HG03342 (cell line): ENCODE data around the gene ELMO1.

ENCODE experiments used
- ATAC-seq: cut with Tn5 transposase; IDR thresholded peaks from one replicate; pipeline ENCODE4 v1.9.1; 2021; ENCODE audit warnings: mild to moderate bottlenecking, moderate library complexity; ENCODE audit not compliant: unreplicated experiment

ELMO1 gene

GRCh38 chr7:37376386-37376785 is 72.3 kb downstream of the ELMO1 start:
- no peak for ATAC-seq

- no peak for ATAC-seq
Observed at GRCh38 chr7:37372750-37373149, 75.9 kb downstream of the ELMO1 start.

- ATAC-seq: no peak
Observed at GRCh38 chr7:37371755-37372154, 76.9 kb downstream of the ELMO1 start.

DNA sequence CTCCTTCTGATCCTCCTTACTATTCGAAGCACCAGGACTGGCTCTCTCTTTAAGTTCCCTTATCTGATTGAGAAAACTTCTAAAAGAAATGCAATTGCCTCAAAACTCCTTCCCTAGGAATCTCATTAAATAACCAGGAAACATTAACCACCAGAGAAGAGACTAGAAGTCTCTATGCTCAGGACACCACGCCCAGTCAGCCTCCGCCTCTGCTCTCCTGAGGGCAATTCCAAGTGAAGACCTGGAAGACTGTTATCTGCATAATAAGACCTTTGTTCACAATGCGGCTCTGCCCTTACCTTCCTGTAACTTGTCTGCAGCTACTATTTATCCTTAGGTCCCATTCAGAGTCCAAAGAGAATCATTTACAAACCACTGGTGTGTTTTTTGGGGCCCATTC is 78.8 kb downstream of the ELMO1 start:
- no peak for ATAC-seq

DNA sequence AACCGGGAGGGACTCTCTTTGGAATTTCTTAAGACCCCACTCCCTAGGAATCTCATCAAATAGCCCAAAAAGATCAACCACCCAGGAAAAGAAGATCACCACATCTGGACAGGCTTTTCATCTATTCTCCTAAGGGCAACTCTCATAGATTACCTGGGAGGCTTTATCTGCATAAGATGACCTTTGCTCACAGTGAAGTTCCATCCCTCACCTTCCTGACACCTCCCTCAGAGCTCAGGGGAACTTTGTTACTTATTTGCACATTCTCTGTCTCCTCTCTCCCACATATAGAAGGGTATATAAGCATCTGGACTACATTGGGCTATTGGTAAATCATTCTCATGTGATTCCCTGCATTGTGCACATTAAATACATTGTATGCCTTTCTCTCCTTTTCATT is 80.1 kb downstream of the ELMO1 start:
- ATAC-seq: no peak

- ATAC-seq: no peak
Observed at GRCh38 chr7:37367010-37367409, 81.7 kb downstream of the ELMO1 start.

DNA sequence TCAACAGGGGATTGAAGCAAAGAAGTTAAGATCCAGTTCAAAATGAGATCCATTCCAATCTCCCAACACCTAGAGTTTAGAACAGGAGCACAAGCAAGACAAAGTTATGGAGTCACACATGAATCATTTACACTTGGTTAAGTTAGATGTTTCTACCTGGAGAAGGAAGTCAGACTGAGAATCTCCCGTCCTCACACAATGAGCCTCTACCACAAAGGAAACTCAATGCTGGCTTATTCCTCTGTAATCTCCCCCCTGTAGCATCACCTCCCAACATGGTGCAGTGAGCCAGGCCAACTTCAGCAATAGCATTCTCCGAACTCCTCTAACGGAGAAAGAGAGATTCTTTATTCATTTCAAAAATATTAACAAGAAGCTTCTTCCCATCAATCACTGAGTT is 82.2 kb downstream of the ELMO1 start:
- ATAC-seq: no peak

GRCh38 chr7:37365405-37365804 is 83.3 kb downstream of the ELMO1 start:
- ATAC-seq: no peak

- no peak for ATAC-seq
Observed at GRCh38 chr7:37364856-37365255, 83.8 kb downstream of the ELMO1 start.

DNA sequence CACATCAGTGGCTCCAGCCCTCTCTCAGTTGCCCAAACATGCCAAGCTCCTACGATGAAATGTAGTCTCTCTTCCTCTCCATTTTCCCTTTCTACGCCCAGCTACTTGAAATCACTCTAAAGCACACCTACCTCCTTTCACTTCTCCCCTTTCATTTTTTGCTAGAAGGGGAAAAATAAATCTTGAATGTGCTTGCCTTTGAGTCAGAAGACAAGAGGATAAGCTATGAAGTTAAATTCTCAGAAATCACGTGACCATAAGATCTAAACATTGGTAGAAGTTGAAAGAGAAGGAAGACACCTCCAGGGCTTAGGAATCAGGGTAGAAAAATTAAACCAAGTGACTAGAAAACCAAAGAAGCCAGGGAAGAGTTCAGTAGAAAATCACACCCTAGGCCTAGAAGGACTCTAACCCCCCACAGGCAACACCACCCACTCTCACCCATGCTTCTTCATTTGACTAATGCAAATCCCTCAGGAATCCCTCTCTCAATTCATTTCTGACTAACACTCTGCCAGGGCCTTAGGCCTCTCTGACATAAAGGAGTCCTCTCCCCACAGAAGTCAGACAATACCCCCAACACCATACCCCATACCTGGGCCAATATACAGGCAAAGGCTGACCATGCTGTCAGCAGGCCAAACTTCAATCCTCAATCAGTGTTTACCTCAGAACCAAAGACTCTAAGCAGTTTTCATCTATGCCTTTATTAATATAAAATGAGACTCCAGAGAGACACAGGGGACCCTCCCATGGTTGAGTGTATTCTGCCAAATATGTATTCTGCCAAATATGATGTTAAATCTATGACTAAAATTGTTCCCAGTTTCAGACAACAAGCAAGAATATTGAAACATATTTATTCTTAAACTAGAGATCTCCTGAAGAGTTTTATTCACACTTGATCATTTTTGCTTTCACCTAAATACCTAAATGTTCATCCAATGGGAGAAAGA is 84.8 kb downstream of the ELMO1 start:
- no peak for ATAC-seq

- no peak for ATAC-seq
Observed at GRCh38 chr7:37362802-37363201, 85.9 kb downstream of the ELMO1 start.

DNA sequence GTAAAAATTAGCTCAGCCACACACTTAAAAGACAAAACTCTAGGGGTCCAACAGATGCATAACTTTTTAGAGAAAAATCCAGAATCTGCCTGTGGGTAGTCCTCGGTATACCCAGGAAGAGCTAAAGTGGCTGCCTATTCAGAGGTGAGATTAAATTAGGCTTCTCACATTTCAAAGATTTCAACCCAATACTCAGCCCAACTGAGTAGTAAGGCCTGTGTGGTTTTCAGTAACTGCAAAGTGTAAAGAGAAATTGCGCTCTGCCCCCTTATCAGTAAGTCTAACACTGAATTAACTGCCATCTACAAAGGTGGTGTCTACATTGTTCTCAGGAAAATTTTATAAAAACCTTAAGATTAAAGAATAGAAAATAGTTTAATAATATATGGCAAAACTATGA is 88.2 kb downstream of the ELMO1 start:
- no peak for ATAC-seq

- no peak for ATAC-seq
Observed at GRCh38 chr7:37359662-37360444, 88.8 kb downstream of the ELMO1 start.

DNA sequence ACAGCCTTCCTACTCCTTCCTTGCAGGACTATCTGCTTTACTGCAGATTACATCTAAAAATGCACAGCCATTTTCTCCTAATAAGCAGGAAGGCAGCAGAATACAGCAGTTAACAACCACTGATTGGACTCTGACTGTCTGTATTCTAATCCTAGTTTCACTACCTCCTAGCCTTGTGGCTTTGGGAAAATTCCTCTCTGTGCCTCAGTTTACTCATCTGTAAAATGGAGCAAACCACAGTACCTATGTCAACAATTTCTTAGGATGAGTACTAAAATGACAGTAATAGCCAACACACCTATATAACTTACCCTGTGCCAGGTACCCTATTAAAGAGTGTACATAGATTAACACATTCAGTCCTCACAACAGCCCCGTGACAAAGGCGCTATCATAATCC is 89.5 kb downstream of the ELMO1 start:
- ATAC-seq: no peak

DNA sequence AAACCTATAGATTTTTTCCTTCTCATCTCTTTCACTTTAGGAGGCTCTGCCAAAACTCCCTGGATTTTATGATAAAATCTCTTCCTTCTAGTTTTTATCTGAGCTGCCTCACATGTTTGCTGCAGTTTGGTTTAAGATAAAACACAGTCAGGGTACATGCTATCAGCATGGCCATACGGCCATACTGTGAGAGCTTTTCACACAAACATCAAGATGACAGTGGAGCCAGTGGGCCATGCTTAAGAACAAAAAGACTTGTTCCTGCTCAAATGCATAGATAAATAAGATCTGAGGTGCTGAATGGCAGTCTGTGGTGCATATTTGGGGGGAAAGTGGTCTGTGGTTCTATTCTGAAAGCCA is 91.0 kb downstream of the ELMO1 start:
- no peak for ATAC-seq

DNA sequence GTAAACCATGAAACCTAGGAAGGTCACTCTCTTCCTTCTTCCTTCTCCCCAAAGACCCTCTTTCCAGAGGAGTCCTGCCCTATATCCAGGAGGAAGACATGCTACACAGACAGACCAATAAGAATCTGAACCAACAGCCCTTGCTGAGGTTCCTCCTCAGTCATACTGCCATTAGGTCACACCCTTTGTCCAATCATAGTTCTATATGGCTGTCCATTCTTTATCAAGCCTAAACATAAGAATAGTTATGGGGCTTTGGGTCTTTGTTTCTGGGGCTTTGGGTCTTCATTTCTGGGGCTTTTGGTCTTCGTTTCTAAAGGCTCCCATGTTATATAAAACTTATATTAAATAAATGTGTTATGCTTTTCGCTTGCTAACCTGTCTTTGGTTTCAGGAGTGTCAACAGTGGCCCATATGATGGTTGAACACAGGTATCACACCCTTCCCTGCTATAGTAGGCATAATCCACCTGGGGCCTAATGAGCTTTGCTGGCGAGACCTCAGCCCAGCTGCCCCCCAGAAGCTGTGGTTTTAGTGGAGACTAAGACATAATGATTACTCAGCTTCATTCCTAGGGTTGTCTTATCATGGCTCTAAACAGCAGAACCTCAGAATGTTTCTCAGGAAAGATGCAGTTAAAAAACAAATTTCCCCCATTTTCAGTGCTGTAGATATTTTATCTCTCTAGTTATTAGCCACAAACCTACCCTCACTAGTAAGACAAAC is 91.6 kb downstream of the ELMO1 start:
- ATAC-seq: no peak

- peak; percentile 47 for ATAC-seq
Observed at GRCh38 chr7:37354656-37355131, 94.0 kb downstream of the ELMO1 start.

GRCh38 chr7:37353949-37354655 is 94.6 kb downstream of the ELMO1 start:
- no peak for ATAC-seq

DNA sequence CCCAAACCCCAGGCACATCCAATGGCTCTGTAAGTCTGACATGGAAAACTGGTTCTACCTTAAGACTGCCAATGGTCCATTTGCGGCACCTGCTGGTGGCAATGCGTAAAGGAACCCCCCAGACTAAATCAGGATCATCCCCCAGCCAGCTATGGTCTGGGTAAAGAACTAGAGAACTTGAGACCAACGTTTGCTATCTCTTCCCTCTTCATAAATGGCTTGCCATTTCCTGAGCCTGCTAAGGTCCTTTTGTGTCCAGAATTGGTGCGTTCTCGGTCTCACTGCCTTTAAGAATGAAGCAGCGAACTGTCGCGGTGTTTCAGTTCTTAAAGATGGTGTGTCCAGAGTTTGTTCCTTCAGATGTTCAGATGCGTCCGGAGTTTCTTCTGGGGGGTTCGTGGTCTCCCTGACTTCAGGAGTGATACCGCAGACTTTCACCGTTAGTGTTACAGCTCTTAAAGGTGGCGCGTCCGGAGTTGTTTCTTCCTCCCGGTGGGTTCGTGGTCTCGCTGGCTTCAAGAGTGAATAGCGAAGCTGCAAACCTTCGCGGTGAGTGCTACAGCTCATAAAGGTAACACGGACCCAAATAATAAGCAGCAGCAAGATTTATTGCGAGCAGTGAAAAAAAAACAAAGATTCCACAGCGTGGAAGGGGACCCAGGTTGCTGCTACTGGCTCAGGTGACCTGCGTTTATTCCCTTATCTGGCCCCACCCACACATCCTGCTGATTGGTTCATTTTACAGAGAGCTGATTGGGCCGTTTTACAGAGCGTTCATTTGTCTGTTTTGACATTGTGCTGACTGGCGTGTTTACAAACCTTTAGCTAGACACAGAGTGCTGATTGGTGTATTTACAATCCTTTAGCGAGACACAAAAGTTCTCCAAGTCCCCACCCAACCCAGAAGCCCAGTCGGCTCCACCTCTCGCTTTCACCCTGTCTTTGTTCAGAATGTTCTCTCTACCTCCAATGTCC is 95.4 kb downstream of the ELMO1 start:
- peak; percentile 48 for ATAC-seq
